OCI-LY1 (cell line): ENCODE data around the gene ZFP42.

ENCODE experiments used
- H2AFZ ChIP-seq: fragments of 200-600 bp; sonication (generic), shearing (Covaris generic); 2 replicates; pipeline ENCODE4 v1.6.0; 2014; ENCODE audit warnings: antibody characterized with exemption, mild to moderate bottlenecking, low read length
- H3F3A ChIP-seq: fragments of 200-600 bp; sonication (generic), shearing (Covaris generic); 2 replicates; pipeline ENCODE4 v1.6.0; 2014; ENCODE audit warnings: mild to moderate bottlenecking, antibody characterized with exemption, low read length, moderate library complexity; ENCODE audit not compliant: insufficient read depth
- H3K27ac ChIP-seq: fragments of 200-600 bp; sonication (generic); 2 replicates; pipeline ENCODE4 v1.5.1; 2014; ENCODE audit warnings: low read length, mixed run types, mild to moderate bottlenecking, low read depth; ENCODE audit not compliant: poor library complexity, severe bottlenecking
- H3K27me3 ChIP-seq: fragments of 200-600 bp; sonication (generic); 2 replicates; pipeline ENCODE4 v1.6.0; 2014; ENCODE audit warnings: antibody characterized with exemption, mild to moderate bottlenecking, low read length, moderate library complexity; ENCODE audit not compliant: insufficient read depth
- H3K36me3 ChIP-seq: fragments of 200-600 bp; sonication (generic); 2 replicates; pipeline ENCODE4 v1.6.1; 2014; ENCODE audit warnings: mild to moderate bottlenecking, antibody characterized with exemption, low read length, moderate library complexity, mixed read lengths; ENCODE audit not compliant: insufficient read depth
- H3K4me1 ChIP-seq: fragments of 200-600 bp; sonication (generic); 2 replicates; pipeline ENCODE4 v1.5.1; 2014; ENCODE audit warnings: mild to moderate bottlenecking, low read length, moderate library complexity; ENCODE audit not compliant: insufficient read depth, severe bottlenecking
- H3K4me2 ChIP-seq: fragments of 200-600 bp; sonication (generic), shearing (Covaris generic); 2 replicates; pipeline ENCODE4 v1.6.1; 2014; ENCODE audit warnings: low read length
- H3K4me3 ChIP-seq: fragments of 200-600 bp; sonication (generic); 2 replicates; pipeline ENCODE4 v1.5.1; 2014; ENCODE audit warnings: low read length, low read depth, mild to moderate bottlenecking, mixed read lengths; ENCODE audit not compliant: poor library complexity, severe bottlenecking
- H3K79me2 ChIP-seq: fragments of 200-600 bp; shearing (Covaris generic); 2 replicates; pipeline ENCODE4 v1.6.1; 2016; ENCODE audit warnings: mixed run types, low read length, mixed read lengths; ENCODE audit not compliant: insufficient read depth
- H3K9ac ChIP-seq: fragments of 200-600 bp; sonication (generic), shearing (Covaris generic); 2 replicates; pipeline ENCODE4 v1.6.1; 2014; ENCODE audit warnings: mild to moderate bottlenecking, low read length, mixed read lengths
- H3K9me2 ChIP-seq: fragments of 200-600 bp; sonication (generic), shearing (Covaris generic); 2 replicates; pipeline ENCODE4 v1.6.1; 2014; ENCODE audit warnings: low read depth, mild to moderate bottlenecking, low read length, mixed read lengths
- H3K9me3 ChIP-seq: fragments of 200-600 bp; shearing (Covaris generic); 2 replicates; pipeline ENCODE4 v1.6.1; 2014; ENCODE audit warnings: low read length, mixed read lengths
- H4K20me1 ChIP-seq: fragments of 200-600 bp; sonication (generic), shearing (Covaris generic); 2 replicates; pipeline ENCODE4 v1.6.0; 2016; ENCODE audit warnings: mild to moderate bottlenecking, low read length; ENCODE audit not compliant: insufficient read depth
- EZH2 ChIP-seq: fragments of 200-600 bp; sonication (generic), shearing (Covaris generic); IDR thresholded peaks from 2 replicates; pipeline ENCODE4 v1.8.0; 2017; ENCODE audit warnings: borderline replicate concordance, mixed run types, mild to moderate bottlenecking, antibody characterized with exemption, low read length, moderate library complexity, mixed read lengths
- TF ChIP-seq, protein P1 (sequence below): fragments of 200-600 bp; sonication (generic), shearing (Covaris generic); IDR thresholded peaks from 2 replicates; pipeline ENCODE4 v1.5.1; 2017; ENCODE audit warnings: mild to moderate bottlenecking, antibody characterized with exemption, low read length, moderate library complexity, mixed read lengths

The ZFP42 gene

DNA sequence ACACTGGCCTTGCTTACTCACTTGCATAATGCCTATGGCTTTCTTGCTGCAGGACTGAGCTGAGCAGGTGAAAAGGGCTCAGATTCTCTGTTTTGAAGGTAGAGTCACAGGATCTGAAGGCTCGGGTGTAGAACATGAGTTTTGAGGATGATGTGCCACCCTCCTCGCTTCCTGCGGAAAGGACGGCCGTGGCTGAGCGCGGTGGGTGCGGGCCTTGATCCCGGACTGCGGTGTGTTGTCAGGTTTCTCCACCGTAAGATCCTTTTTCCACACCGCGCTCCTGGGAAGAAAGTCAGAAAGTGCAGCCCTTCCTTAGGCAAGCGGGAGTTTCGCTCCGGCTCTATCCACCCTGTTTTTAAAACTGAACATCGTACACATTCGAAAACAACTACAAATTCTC is 36.2 kb downstream of the ZFP42 start:
- H3K9me3 ChIP-seq: no peaks in the 10 kb centered on the region
- H2AFZ ChIP-seq: no peak overlapping the region

DNA sequence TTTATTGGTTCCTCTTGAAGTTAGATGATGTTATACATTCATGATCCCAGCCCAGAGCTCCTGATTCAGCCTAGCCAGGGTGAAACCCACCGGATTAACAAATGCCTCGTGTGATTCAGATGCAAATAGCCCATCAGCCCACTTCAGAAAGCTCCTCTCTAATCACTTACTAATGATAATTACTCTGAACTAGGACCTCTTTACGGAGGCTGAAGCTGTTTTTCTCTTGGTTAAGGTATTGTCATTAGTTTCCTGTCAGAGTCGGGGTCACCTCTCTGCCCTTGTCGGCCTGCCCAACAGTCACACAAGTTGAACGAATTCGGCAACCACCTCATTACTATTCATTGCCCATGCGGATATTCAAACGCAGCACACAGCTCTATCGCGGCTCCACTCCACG is 36.6 kb downstream of the ZFP42 start:
- H3K27me3 ChIP-seq: no peaks in the 10 kb centered on the region
- H4K20me1 ChIP-seq: no peaks in the 10 kb centered on the region
- H2AFZ ChIP-seq: no peak overlapping the region
- no peaks in the 10 kb centered on the region for H3K36me3 ChIP-seq
- H3K4me1 ChIP-seq: no peaks in the 10 kb centered on the region
- no peaks in the 10 kb centered on the region for H3F3A ChIP-seq
- no peaks in the 10 kb centered on the region for H3K9me2 ChIP-seq
- no peaks in the 10 kb centered on the region for H3K9me3 ChIP-seq
- no peak overlapping the region for H3K4me2 ChIP-seq
- no peak for TF ChIP-seq EZH2
- TF ChIP-seq, protein P1, sequence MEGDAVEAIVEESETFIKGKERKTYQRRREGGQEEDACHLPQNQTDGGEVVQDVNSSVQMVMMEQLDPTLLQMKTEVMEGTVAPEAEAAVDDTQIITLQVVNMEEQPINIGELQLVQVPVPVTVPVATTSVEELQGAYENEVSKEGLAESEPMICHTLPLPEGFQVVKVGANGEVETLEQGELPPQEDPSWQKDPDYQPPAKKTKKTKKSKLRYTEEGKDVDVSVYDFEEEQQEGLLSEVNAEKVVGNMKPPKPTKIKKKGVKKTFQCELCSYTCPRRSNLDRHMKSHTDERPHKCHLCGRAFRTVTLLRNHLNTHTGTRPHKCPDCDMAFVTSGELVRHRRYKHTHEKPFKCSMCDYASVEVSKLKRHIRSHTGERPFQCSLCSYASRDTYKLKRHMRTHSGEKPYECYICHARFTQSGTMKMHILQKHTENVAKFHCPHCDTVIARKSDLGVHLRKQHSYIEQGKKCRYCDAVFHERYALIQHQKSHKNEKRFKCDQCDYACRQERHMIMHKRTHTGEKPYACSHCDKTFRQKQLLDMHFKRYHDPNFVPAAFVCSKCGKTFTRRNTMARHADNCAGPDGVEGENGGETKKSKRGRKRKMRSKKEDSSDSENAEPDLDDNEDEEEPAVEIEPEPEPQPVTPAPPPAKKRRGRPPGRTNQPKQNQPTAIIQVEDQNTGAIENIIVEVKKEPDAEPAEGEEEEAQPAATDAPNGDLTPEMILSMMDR: no peak
- no peak overlapping the region for H3K9ac ChIP-seq
- H3K79me2 ChIP-seq: no peaks in the 10 kb centered on the region
- H3K27ac ChIP-seq: no peak overlapping the region
- H3K4me3 ChIP-seq: no peak overlapping the region

More for the DNA sequence above, 36.2 kb downstream of the ZFP42 start:
- H3K79me2 ChIP-seq: no peaks in the 10 kb centered on the region
- no peak overlapping the region for H3K9ac ChIP-seq
- no peaks in the 10 kb centered on the region for H3K27me3 ChIP-seq
- TF ChIP-seq, protein P1: no peak
- TF ChIP-seq EZH2: no peak
- H3K4me3 ChIP-seq: no peak overlapping the region
- no peak overlapping the region for H3K27ac ChIP-seq
- no peaks in the 10 kb centered on the region for H3K4me1 ChIP-seq
- H3K36me3 ChIP-seq: no peaks in the 10 kb centered on the region
- no peak overlapping the region for H3K4me2 ChIP-seq
- no peaks in the 10 kb centered on the region for H4K20me1 ChIP-seq
- H3K9me2 ChIP-seq: no peaks in the 10 kb centered on the region
- no peaks in the 10 kb centered on the region for H3F3A ChIP-seq

DNA sequence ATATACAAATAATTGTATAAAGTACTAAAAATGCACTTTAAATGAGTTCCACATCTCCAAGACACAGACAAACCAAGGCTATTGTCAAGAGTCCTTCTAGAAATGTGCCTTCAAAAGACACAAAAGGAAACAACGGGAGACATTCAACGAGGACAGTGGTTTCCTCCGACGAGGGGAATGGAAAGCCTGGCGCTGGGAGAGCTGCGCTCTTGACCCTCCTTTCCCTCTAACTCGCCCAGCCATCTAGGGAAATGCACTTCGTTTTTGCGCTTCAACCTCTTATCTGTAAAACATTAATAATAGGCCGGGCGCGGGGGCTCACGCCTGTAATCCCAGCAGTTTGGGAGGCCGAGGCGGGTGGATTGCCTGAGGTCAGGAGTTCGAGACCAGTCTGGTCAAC is 37.0 kb downstream of the ZFP42 start:
- Histone ChIP-seq H2AFZ (no peak overlapping the region), H3K9me2 (no peaks in the 10 kb centered on the region), H3K4me2 (no peak overlapping the region), H3K79me2 (no peaks in the 10 kb centered on the region), H3K27ac (no peak overlapping the region), H3K4me1 (no peaks in the 10 kb centered on the region), H3K36me3 (no peaks in the 10 kb centered on the region), H3K9me3 (no peaks in the 10 kb centered on the region), H3K4me3 (no peak overlapping the region), H3F3A (no peaks in the 10 kb centered on the region), H3K27me3 (no peaks in the 10 kb centered on the region), H3K9ac (no peak overlapping the region), H4K20me1 (no peaks in the 10 kb centered on the region)
- TF ChIP-seq EZH2: no peak
- TF ChIP-seq, protein P1: no peak
